LNCAP (cell line): ENCODE measurements around the gene TRHDE.

Experiments
- CTCF ChIP-seq: fragments of 450-650 bp; IDR thresholded peaks from 2 replicates; pipeline ENCODE4 v1.5.1; 2017; ENCODE audit warnings: mild to moderate bottlenecking

The TRHDE gene

GRCh38 chr12:72677846-72678245, 405.7 kb downstream of the TRHDE start:
- no peak for TF ChIP-seq CTCF

GRCh38 chr12:72679147-72679757, 407.1 kb downstream of the TRHDE start:
- TF ChIP-seq CTCF, result no peak

- TF ChIP-seq CTCF, result no peak
These were observed 408.9 kb downstream of the TRHDE start for GRCh38 chr12:72681028-72681427.

- no peak for TF ChIP-seq CTCF
These were observed 412.3 kb downstream of the TRHDE start for GRCh38 chr12:72684491-72684890.

GRCh38 chr12:72692338-72692737, 420.2 kb downstream of the TRHDE start:
- no peak for TF ChIP-seq CTCF

- no peak for TF ChIP-seq CTCF
These were observed 422.0 kb downstream of the TRHDE start for GRCh38 chr12:72694193-72694592.

GRCh38 chr12:72699362-72699761, 427.2 kb downstream of the TRHDE start:
- TF ChIP-seq CTCF, result no peak

- TF ChIP-seq CTCF, result no peak
These were observed 444.1 kb downstream of the TRHDE start for GRCh38 chr12:72716221-72716620.
